ENCODE measurements around the gene FNBP1L. TPM values are rescaled to one million over a fixed set of nuclear protein-coding genes. Genes with fewer than 3 reads are reported as not detected.
"Not testable (repeated sequence)": the region's sequence is repeated elsewhere in the genome, so short reads cannot be mapped to it uniquely, and the experiment has no call there.

FNBP1L gene
- polyA plus RNA-seq, 4 donors = 88.8 to 135 (median 112) TPM

GRCh38 chr1:93585059-93585966 is 137.4 kb downstream of the FNBP1L start:
- no peak for DNase-seq (ENCODE audit: low read depth in 4 of 4, low spot score in 2 of 4)

DNA sequence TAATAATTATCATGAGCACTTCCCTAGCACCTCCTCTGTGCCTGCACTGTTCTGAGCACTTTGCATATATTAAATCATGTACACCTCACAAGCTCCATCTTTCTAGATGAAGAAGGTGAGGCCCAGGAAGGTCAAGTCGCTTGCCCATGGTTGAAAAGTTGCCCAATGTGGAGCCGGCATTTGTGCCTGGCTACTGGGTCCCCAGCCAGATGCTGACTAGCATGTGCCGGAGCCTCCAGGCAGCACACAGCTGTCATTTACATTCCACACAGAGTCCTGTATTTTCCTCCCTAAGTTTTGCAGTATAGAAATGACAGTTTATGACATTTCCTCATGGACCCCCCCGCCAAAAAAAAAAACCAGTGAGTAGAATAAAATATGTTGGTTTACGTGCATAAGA is 139.4 kb downstream of the FNBP1L start:
- DNase-seq (ENCODE audit: low read depth in 4 of 4, low spot score in 2 of 4) = no peak

DNA sequence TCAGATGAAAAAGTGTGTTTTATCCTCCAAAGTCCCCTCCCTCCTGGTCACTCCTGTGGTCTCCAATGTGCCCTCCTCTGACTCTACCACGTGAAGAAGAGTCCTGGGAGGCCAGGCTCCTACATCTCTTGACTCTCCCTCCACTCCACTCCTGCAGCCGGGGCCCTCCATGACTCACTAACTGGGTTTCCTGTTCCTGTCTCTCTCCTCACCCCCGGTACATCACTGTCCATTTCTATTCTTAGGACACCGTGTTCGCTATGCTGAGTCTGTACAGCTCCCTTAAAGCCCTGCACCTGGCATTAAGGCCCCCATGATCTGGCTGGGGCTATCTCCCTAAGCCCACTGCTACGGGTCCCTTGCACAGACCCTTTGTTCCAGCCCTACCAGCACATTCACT is 140.3 kb downstream of the FNBP1L start:
- DNase-seq (ENCODE audit: low read depth in 4 of 4, low spot score in 2 of 4) = no peak

DNA sequence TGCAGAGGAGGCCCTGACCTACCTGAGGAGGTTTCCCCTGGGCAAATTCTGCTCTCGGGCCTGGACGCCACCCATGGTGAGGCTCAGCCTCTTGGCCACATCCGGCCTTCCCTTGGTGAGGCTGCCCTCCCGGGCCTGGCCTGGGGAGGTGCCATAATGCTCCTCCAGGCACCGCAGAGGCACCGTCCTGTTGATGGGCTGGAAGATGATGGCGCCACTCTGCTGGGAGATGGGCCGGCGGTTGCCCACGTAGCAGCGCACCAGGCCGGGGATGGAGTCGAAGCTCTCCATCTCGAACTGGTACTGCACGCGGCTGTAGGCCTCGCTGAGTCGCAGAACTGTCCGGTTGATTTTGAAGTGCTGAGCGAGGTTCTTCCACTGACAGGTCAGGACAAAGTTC is 141.0 kb downstream of the FNBP1L start:
- DNase-seq (ENCODE audit: low read depth in 4 of 4, low spot score in 2 of 4) = no peak

DNA sequence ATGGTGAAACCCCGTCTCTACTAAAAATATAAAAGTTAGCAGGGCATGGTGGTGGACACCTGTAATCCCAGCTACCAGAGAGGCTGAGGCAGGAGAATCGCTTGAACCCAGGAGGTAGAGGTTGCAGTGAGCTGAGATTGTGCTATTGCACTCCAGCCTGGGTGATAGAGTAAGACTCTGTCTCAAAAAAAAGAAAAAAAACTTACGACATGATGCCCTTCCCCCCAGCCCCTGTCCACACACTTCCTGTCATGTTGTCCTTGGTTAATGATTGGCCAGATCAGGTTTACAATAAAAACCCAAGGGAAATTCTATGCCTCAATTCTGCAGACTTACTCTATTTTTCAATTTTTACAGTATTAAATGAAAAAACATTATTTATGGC is 143.4 kb downstream of the FNBP1L start:
- DNase-seq (ENCODE audit: low read depth in 4 of 4, low spot score in 2 of 4) = not testable (repeated sequence)

DNA sequence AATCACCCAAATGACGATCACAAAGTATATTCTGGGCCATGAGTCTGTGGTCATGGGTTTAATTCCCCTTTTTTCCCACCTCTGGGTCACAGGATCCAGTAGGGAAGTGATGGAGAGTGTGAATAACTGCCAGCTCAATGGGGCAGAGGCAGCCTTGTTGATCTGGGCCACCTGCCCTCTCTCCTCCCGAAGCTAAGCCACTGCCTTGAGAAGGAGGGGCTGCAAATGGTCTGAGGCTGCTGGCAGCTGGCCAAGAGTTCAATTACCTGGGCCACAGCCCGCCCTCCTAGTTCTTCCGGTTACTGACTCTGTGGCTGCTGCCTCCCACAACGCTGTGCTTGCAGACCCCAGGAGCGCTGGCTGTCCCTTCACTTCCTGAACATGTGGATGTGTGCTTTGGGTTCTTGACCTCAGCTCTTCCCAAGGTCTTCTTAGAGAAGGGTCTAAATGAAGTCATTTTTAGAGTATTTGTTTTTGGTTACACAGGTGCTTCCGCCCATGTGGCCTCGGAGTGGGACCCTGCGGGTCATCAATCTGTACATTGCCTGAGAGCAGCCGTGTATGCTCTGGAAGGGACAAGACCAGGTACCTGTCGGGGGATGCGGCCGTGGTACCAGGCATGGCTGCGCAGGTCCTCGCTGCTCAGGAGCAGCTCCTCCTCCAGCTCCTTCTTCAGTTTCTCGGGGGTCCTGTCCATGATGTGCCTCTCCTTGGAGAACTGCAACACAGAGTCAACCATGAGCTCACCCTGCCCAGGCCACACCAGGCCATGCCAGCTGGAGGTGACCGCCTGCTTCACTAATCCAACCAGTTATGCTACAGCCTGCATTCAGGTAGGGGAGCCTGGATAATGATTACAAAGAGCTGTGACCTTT is 144.0 kb downstream of the FNBP1L start:
- DNase-seq (ENCODE audit: low read depth in 4 of 4, low spot score in 2 of 4) = peak in 3 of 4 donors; percentile 60 to 82 (median 75)

DNA sequence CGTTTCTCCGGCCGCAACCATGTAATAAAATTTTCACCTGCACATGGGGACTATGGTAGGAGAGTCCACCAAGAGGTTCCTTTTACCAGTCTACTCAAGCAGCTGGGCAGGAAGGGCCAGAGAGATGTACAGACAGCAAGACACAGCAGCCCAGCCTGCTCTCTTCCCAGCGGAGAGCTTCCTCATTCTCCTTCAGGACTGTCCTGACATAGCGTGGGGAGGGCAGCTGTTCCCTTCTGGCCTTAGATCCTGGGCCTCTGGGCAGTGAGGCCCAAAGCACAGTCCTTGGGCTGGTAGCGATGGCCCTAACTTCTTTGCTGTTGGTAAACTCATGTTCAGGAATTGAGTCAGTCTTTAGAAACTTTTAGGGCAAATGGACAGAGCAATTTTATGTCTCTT is 144.6 kb downstream of the FNBP1L start:
- no peak for DNase-seq (ENCODE audit: low read depth in 4 of 4, low spot score in 2 of 4)

- no peak for DNase-seq (ENCODE audit: low read depth in 4 of 4, low spot score in 2 of 4)
Measured at GRCh38 chr1:93593854-93594602, 146.1 kb downstream of the FNBP1L start.

- DNase-seq (ENCODE audit: low read depth in 4 of 4, low spot score in 2 of 4) = no peak
Measured at GRCh38 chr1:93594603-93594880, 146.6 kb downstream of the FNBP1L start.

GRCh38 chr1:93595266-93595665 is 147.3 kb downstream of the FNBP1L start:
- no peak for DNase-seq (ENCODE audit: low read depth in 4 of 4, low spot score in 2 of 4)

GRCh38 chr1:93595743-93596142 is 147.8 kb downstream of the FNBP1L start:
- no peak for DNase-seq (ENCODE audit: low read depth in 4 of 4, low spot score in 2 of 4)

DNA sequence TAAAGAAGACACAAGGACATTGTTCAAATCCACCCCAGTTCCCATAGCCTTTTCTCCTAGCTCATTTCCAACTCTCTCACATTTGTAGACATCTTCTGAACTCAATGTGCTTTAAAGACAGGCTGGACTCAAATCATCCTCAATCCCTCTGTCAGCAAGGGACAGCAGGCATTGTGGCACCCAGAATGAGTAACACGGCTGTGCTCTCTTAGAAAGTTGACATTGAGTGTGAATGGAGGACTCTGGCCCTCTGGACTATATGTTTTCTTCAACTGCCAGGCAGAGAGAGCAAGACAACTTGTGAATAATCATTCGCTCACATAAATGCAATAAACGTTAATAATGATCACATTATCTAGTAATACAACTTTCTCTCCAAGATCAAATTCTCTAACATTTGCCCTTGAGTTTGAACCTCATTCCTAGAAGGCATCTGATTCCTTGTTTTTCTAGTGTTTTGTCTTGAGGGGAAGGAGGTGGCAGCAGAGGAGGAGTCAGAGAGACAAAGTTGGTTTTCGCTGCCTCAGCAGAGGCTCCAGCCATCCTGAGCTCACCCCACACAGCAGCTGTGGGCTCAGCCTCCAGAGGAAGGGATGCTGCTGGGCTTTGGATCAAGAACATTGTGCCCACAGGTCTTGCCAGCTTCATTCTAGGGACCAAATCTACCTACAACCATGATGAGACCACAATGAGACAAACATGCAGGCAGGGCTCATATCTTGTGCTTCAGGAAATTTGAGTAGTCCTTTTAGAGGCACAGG is 148.6 kb downstream of the FNBP1L start:
- DNase-seq (ENCODE audit: low read depth in 4 of 4, low spot score in 2 of 4) = no peak

DNA sequence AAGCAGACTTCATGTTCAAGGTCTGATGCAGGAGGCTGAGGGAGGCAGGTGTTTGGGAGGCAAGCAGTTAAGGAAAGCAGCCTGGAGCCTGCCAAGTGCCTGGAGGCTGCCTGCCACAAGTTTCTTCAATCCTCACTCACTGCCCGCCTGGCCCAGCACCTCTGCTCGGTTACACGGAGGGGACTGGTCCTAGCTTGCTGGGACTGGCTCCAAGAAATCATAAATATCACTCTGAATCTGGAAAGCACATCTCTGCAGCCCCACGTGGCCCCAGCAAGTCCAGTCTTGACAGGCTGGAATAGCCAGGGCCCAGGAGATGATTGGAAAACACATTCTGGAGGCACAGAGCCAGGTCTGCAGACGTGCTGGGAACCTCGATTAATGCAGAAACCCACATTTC is 149.8 kb downstream of the FNBP1L start:
- DNase-seq (ENCODE audit: low read depth in 4 of 4, low spot score in 2 of 4) = no peak

- DNase-seq (ENCODE audit: low read depth in 4 of 4, low spot score in 2 of 4) = no peak
Measured at GRCh38 chr1:93598396-93598795, 150.5 kb downstream of the FNBP1L start.

DNA sequence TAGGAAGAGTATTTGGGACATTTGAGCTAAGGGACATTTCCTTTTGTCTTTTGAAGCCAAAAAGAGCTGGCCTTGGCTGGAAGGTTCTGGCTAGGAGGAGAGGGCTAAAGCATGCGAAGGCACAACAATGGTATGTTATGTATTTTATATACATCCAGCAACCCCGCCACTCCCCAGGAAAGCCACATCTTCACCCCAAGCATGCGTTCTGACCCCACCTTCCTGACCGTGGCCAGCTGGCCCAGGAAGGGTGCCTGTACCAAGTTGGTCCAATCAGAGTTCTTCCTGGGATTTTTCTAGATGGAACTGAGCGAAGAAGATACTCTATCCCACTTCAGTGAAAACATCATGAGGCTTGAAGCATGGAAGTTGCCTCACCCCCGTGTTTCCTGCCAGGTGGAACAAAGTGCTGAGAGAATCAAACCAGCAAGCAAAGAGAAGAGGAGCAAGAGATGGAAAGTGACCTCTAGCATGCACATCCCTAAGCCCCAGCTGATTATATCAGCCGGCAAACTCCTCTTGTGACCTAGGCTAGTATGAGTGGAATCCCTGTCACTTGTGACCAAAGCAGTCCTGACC is 151.0 kb downstream of the FNBP1L start:
- no peak for DNase-seq (ENCODE audit: low read depth in 4 of 4, low spot score in 2 of 4)

DNA sequence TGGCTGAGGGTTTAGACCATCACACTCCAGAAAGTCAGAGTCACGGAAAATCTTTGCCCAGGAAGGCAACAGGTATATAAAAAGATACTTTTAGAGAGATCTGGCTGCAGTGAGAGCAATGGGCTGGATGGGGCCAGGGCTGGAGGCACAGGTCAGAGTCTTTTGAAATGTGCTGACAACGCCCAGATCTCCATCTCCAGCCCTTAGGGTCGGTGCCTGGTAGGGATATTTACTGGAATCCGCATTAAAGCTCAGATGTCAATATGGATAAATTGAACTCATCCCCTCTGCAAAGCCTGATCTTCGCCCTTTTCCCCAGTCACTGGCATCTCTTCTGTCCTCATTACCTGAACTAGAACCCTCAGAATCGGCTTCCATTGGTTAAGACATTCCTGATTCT is 151.6 kb downstream of the FNBP1L start:
- DNase-seq (ENCODE audit: low read depth in 4 of 4, low spot score in 2 of 4) = no peak

GRCh38 chr1:93600663-93601062 is 152.7 kb downstream of the FNBP1L start:
- no peak for DNase-seq (ENCODE audit: low read depth in 4 of 4, low spot score in 2 of 4)

GRCh38 chr1:93601686-93602085 is 153.8 kb downstream of the FNBP1L start:
- no peak for DNase-seq (ENCODE audit: low read depth in 4 of 4, low spot score in 2 of 4)

DNA sequence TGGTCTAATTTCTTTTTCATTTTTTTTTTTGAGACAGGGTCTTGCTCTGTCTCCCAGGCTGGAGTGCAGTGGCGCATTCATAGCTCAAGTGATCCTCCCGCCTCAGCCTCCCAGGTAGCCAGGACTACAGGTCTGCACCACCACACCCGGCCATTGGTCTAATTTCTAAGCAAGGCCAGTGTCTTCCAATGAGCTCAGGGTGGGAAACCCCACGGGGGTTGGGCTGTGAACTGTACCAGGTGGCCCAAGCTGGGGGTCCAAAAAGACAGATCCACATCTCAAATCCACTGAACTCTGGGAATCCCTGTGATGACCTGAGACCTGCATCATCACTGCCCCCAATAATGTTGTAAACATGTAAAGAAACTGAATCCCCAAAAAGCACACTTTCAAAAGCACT is 154.2 kb downstream of the FNBP1L start:
- no peak for DNase-seq (ENCODE audit: low read depth in 4 of 4, low spot score in 2 of 4)

GRCh38 chr1:93603106-93603505 is 155.2 kb downstream of the FNBP1L start:
- DNase-seq (ENCODE audit: low read depth in 4 of 4, low spot score in 2 of 4) = no peak
